IMR-90 (cell line): ENCODE measurements around the gene ZNF71. TPM values are rescaled to one million over a fixed set of nuclear protein-coding genes. Genes with fewer than 3 reads are reported as not detected.

Experiments used
- ATAC-seq: fragments of 200-7000 bp; cut with Tn5 transposase; 2 replicates; pipeline ENCODE4 v1.9.1; 2020; ENCODE audit warnings: low read depth, mild to moderate bottlenecking, moderate library complexity
- BruUV-seq: library from RNA; stranded (reverse); fragments of 400-500 nt; replicated peaks from 2 replicates; lab custom pipeline; 2021; lab: Mats Ljungman, UMichigan
- CTCF ChIA-PET: fragments of 300-600 bp; formaldehyde crosslinking; extraction: SDS; loops from one replicate; lab custom pipeline; 2021; ENCODE audit warnings: antibody characterized with exemption; lab: Yijun Ruan, JAX
- POLR2A ChIA-PET: fragments of 300-600 bp; sonication (Branson Sonifier 250); formaldehyde crosslinking; loops from one replicate; lab custom pipeline; 2022; ENCODE audit warnings: antibody characterized with exemption; ENCODE audit not compliant: unreplicated experiment; lab: Charles Lee
- DNase-seq: peaks from one replicate; pipeline ENCODE4 v3.0.0; 2013
- H2AFZ ChIP-seq: replicated peaks from 2 replicates; pipeline ENCODE3; 2013; ENCODE audit warnings: low read length, mild to moderate bottlenecking; ENCODE audit not compliant: poor library complexity
- H2AK5ac ChIP-seq: 2 replicates; pipeline ENCODE4 v1.6.1; 2013; ENCODE audit warnings: low read depth, low read length, inconsistent platforms
- H2AK9ac ChIP-seq: replicated peaks from 2 replicates; pipeline ENCODE3; 2013; ENCODE audit warnings: mild to moderate bottlenecking, low read depth, low read length, moderate library complexity; ENCODE audit not compliant: poor library complexity
- H2BK120ac ChIP-seq: 2 replicates; pipeline ENCODE4 v1.6.1; 2013; ENCODE audit warnings: low read depth, low read length, inconsistent platforms
- H2BK15ac ChIP-seq: 3 replicates; pipeline ENCODE4 v1.6.1; 2013; ENCODE audit warnings: low read depth, low read length, inconsistent platforms
- H2BK20ac ChIP-seq: 2 replicates; pipeline ENCODE4 v1.6.1; 2013; ENCODE audit warnings: low read depth, mild to moderate bottlenecking, inconsistent platforms, low read length, moderate library complexity
- H2BK5ac ChIP-seq: 2 replicates; pipeline ENCODE4 v1.6.1; 2013; ENCODE audit warnings: mild to moderate bottlenecking, low read depth, low read length, inconsistent platforms; ENCODE audit not compliant: poor library complexity, severe bottlenecking
- H3K14ac ChIP-seq: replicated peaks from 2 replicates; pipeline ENCODE4 v1.6.1; 2013; ENCODE audit warnings: low read depth, low read length, inconsistent platforms
- H3K18ac ChIP-seq: 2 replicates; pipeline ENCODE4 v1.6.1; 2013; ENCODE audit warnings: low read depth, low read length, control low read depth
- H3K23ac ChIP-seq: 2 replicates; pipeline ENCODE4 v1.6.1; 2013; ENCODE audit warnings: low read depth, low read length, inconsistent platforms
- H3K27ac ChIP-seq: 2 replicates; pipeline ENCODE4 v1.5.1; 2013; ENCODE audit warnings: mild to moderate bottlenecking, control low read depth, low read length; ENCODE audit not compliant: insufficient read depth
- H3K27me3 ChIP-seq: 2 replicates; pipeline ENCODE4 v1.6.1; 2013; ENCODE audit warnings: low read length; ENCODE audit not compliant: control insufficient read depth, insufficient read depth
- H3K36me3 ChIP-seq: 2 replicates; pipeline ENCODE4 v1.6.1; 2013; ENCODE audit warnings: low read length, mixed read lengths; ENCODE audit not compliant: control insufficient read depth, insufficient read depth
- H3K4ac ChIP-seq: 2 replicates; pipeline ENCODE4 v1.6.1; 2013; ENCODE audit warnings: low read depth, low read length, inconsistent platforms
- H3K4me1 ChIP-seq: 2 replicates; pipeline ENCODE4 v1.6.1; 2013; ENCODE audit warnings: low read length, mixed read lengths; ENCODE audit not compliant: control insufficient read depth, insufficient read depth
- H3K4me2 ChIP-seq: 2 replicates; pipeline ENCODE4 v1.6.1; 2013; ENCODE audit warnings: low read depth, mild to moderate bottlenecking, control low read depth, low read length, moderate library complexity
- H3K4me3 ChIP-seq: 2 replicates; pipeline ENCODE4 v1.5.1; 2013; ENCODE audit warnings: low read depth, mild to moderate bottlenecking, control low read depth, low read length, moderate library complexity; ENCODE audit not compliant: insufficient read depth
- H3K56ac ChIP-seq: 2 replicates; pipeline ENCODE4 v1.6.1; 2013; ENCODE audit warnings: low read length, inconsistent platforms; ENCODE audit not compliant: insufficient read depth; ENCODE audit errors: extremely low read depth
- H3K79me1 ChIP-seq, 2 experiments: 2 replicates each; pipeline ENCODE4 v1.6.1; 2013; ENCODE audit warnings: low read length in 2 of 2, inconsistent platforms in 1 of 2, low read depth in 1 of 2
- H3K9ac ChIP-seq: 2 replicates; pipeline ENCODE4 v1.6.1; 2013; ENCODE audit warnings: low read depth, low read length, control low read depth
- H3K9me1 ChIP-seq: 2 replicates; pipeline ENCODE4 v1.6.1; 2013; ENCODE audit warnings: low read length, inconsistent platforms; ENCODE audit not compliant: insufficient read depth
- H3K9me3 ChIP-seq: 2 replicates; pipeline ENCODE4 v1.6.1; 2013; ENCODE audit warnings: low read length; ENCODE audit not compliant: control insufficient read depth, insufficient read depth
- H4K20me1 ChIP-seq: 2 replicates; pipeline ENCODE4 v1.6.1; 2013; ENCODE audit warnings: low read length, inconsistent platforms; ENCODE audit not compliant: insufficient read depth
- H4K5ac ChIP-seq: 2 replicates; pipeline ENCODE4 v1.6.1; 2013; ENCODE audit warnings: mild to moderate bottlenecking, low read depth, low read length, control low read depth
- H4K8ac ChIP-seq, 2 experiments: 2 replicates each; pipeline ENCODE4 v1.6.1; 2013; ENCODE audit warnings: low read depth in 2 of 2, low read length in 2 of 2, control low read depth in 1 of 2, inconsistent platforms in 1 of 2
- H4K91ac ChIP-seq: 2 replicates; pipeline ENCODE4 v1.6.1; 2013; ENCODE audit warnings: low read depth, low read length, inconsistent platforms; ENCODE audit not compliant: insufficient read depth
- BHLHE40 ChIP-seq: fragments of 150-350 bp; IDR thresholded peaks from 2 replicates; pipeline ENCODE4 v1.6.1; 2016; ENCODE audit warnings: mild to moderate bottlenecking, low read depth, low read length
- CEBPB ChIP-seq: IDR thresholded peaks from 2 replicates; pipeline ENCODE4 v1.6.1; 2012; ENCODE audit warnings: low read depth, low read length, improper control_type of control experiment
- CHD1 ChIP-seq: IDR thresholded peaks from 2 replicates; pipeline ENCODE4 v1.6.1; 2012; ENCODE audit warnings: low read depth, low read length, improper control_type of control experiment
- CTCF ChIP-seq: conservative IDR thresholded peaks from 2 replicates; pipeline ENCODE4 v1.5.1; 2012; ENCODE audit warnings: mild to moderate bottlenecking, low read depth, low read length, improper control_type of control experiment
- ELK1 ChIP-seq: fragments of 150-350 bp; IDR thresholded peaks from 2 replicates; pipeline ENCODE4 v1.6.1; 2016; ENCODE audit warnings: low read depth, mild to moderate bottlenecking, low read length, moderate library complexity, borderline replicate concordance
- FOS ChIP-seq: fragments of 150-350 bp; IDR thresholded peaks from 2 replicates; pipeline ENCODE4 v1.6.1; 2016; ENCODE audit warnings: low read depth, low read length
- MAFK ChIP-seq: IDR thresholded peaks from 2 replicates; pipeline ENCODE4 v1.6.1; 2012; ENCODE audit warnings: low read depth, low read length, improper control_type of control experiment
- MAZ ChIP-seq: IDR thresholded peaks from 2 replicates; pipeline ENCODE4 v1.6.1; 2012; ENCODE audit warnings: low read depth, mild to moderate bottlenecking, low read length, improper control_type of control experiment, moderate library complexity, borderline replicate concordance
- MXI1 ChIP-seq: IDR thresholded peaks from 2 replicates; pipeline ENCODE4 v1.6.1; 2012; ENCODE audit warnings: low read depth, mild to moderate bottlenecking, low read length, moderate library complexity, borderline replicate concordance
- NFE2L2 ChIP-seq: fragments of 150-350 bp; IDR thresholded peaks from 2 replicates; pipeline ENCODE4 v1.6.1; 2016; ENCODE audit warnings: low read depth, mild to moderate bottlenecking, low read length
- POLR2A ChIP-seq: IDR thresholded peaks from 2 replicates; pipeline ENCODE4 v1.6.1; 2012; ENCODE audit warnings: mild to moderate bottlenecking, low read depth, low read length
- RAD21 ChIP-seq: IDR thresholded peaks from 2 replicates; pipeline ENCODE4 v1.6.1; 2012; ENCODE audit warnings: low read length, improper control_type of control experiment
- RCOR1 ChIP-seq: IDR thresholded peaks from 2 replicates; pipeline ENCODE4 v1.6.1; 2012; ENCODE audit warnings: mild to moderate bottlenecking, low read length, improper control_type of control experiment; ENCODE audit not compliant: insufficient replicate concordance
- RFX5 ChIP-seq: IDR thresholded peaks from 2 replicates; pipeline ENCODE4 v1.8.0; 2012; ENCODE audit warnings: low read depth, mild to moderate bottlenecking, low read length, moderate library complexity
- SMC3 ChIP-seq: fragments of 150-350 bp; IDR thresholded peaks from 2 replicates; pipeline ENCODE4 v1.6.1; 2016; ENCODE audit warnings: low read depth, mild to moderate bottlenecking, antibody characterized with exemption, low read length, moderate library complexity
- USF2 ChIP-seq: fragments of 150-350 bp; IDR thresholded peaks from 2 replicates; pipeline ENCODE4 v1.6.1; 2017; ENCODE audit warnings: mild to moderate bottlenecking, antibody characterized with exemption, low read length, low read depth
- WGBS, 2 experiments: methylation state at CpG; one replicate each; pipeline versions ENCODE4 v1.1.5 to v1.1.7; 2013; ENCODE audit warnings: missing lambda C conversion rate in 2 of 2; ENCODE audit not compliant: insufficient read length in 1 of 2; ENCODE audit errors: extremely low coverage in 2 of 2; 5-methylcytosine and 5-hydroxymethylcytosine counted together
- dilution Hi-C: fragments of 300-500 bp; cut with HindIII; formaldehyde crosslinking; loops from one replicate; pipeline ENCODE4 v1.14.3; 2018; ENCODE audit warnings: low sequenced_read_pairs; ENCODE audit not compliant: unreplicated experiment
- in situ Hi-C: fragments of 300-500 bp; cut with MboI; formaldehyde crosslinking; loops from 3 replicates; pipeline ENCODE4 v1.14.3; 2019; ENCODE audit warnings: low sequenced_read_pairs, inconsistent platforms, mixed read lengths
- intact Hi-C: fragments of 100-400 bp; cut with micrococcal nuclease; formaldehyde crosslinking; loops from 2 replicates; pipeline ENCODE4 v1.10.0; 2022
- polyA plus RNA-seq, 3 experiments: library from polyadenylated mRNA; depleted of rRNA; stranded (reverse); fragments of >200 nt; gene quantifications; 2 replicates each; pipeline ENCODE4 v1.2.3, GENCODE V29; 2012; ENCODE audit warnings: low replicate concordance in 1 of 3
- total RNA-seq: library from RNA; depleted of rRNA; stranded (reverse); fragments of >200 nt; gene quantifications from 2 replicates; pipeline ENCODE4 v1.2.3, GENCODE V29; 2012

ZNF71 gene
- total and polyA plus RNA-seq, 2 of the 4 experiments (the other 2 are of a cell fraction) = 7.9 to 9.3 TPM

GRCh38 chr19:56617531-56617930, 22.4 kb downstream of the ZNF71 start:
- no peak overlapping the region for H3K4me2 ChIP-seq
- H3K56ac ChIP-seq = no peak overlapping the region
- peaks cover 8 to 24% of the 10 kb centered on the region in 2 experiments; a peak in 3 of 4 replicates for H3K79me1 ChIP-seq
- no peak overlapping the region for H2AK5ac ChIP-seq
- in situ Hi-C loops (no loop called here), intact Hi-C loops (no loop called here), dilution Hi-C loops (no loop called here)
- H3K36me3 ChIP-seq = peaks cover 35% of the 10 kb centered on the region
- CTCF ChIA-PET = no interaction called here
- H4K8ac ChIP-seq = no peak overlapping the region
- H3K9me1 ChIP-seq = no peaks in the 10 kb centered on the region
- POLR2A ChIA-PET = no interaction called here
- no peak overlapping the region for H3K23ac ChIP-seq
- H4K20me1 ChIP-seq = no peaks in the 10 kb centered on the region
- peaks cover 69% of the 10 kb centered on the region for H3K9me3 ChIP-seq
- no peak overlapping the region for H2AK9ac ChIP-seq
- no peak overlapping the region for H3K4ac ChIP-seq
- H3K27ac ChIP-seq = no peak overlapping the region
- H3K9ac ChIP-seq = no peak overlapping the region
- no peak for TF ChIP-seq MAFK
- no peak for TF ChIP-seq MXI1
- TF ChIP-seq CHD1 = no peak
- TF ChIP-seq CTCF = no peak
- no peak for TF ChIP-seq RAD21
- TF ChIP-seq ELK1 = no peak
- no peak for TF ChIP-seq POLR2A
- TF ChIP-seq NFE2L2 = no peak
- no peak for TF ChIP-seq CEBPB
- TF ChIP-seq USF2 = no peak
- TF ChIP-seq MAZ = no peak
- TF ChIP-seq RCOR1 = no peak
- TF ChIP-seq SMC3 = no peak
- no peak for TF ChIP-seq BHLHE40
- no peak for TF ChIP-seq RFX5
- TF ChIP-seq FOS = no peak
- H3K27me3 ChIP-seq = no peaks in the 10 kb centered on the region
- DNase-seq (no peak), ATAC-seq (no peak)
- 91% methylated on average over 4 of the region's 8 CpGs; no CpG with 5 or more reads in 1 of the 2 experiments for WGBS, 2 experiments
- no peak overlapping the region for H3K4me3 ChIP-seq
- no peak overlapping the region for H4K5ac ChIP-seq
- H2BK5ac ChIP-seq = no peak overlapping the region
- H4K91ac ChIP-seq = no peak overlapping the region
- H2BK15ac ChIP-seq = no peak overlapping the region
- no peaks in the 10 kb centered on the region for H3K4me1 ChIP-seq
- no peak overlapping the region for H3K14ac ChIP-seq
- H2BK120ac ChIP-seq = no peak overlapping the region
- H3K18ac ChIP-seq = no peak overlapping the region
- H2AFZ ChIP-seq = no peak overlapping the region
- BruUV-seq = no TSS peak
- no peak overlapping the region for H2BK20ac ChIP-seq
